ENCODE results near the gene CCDC74A.
"Not testable (repeated sequence)": the region's sequence is repeated elsewhere in the genome, so short reads cannot be mapped to it uniquely, and the experiment has no call there.

Gene CCDC74A

GRCh38 chr2:131527131-131528001, at the start of gene CCDC74A:
CCDC74A (plus strand) TSS chr2:131527888; CDS start chr2:131527971, 83 bp downstream.
- peak; percentile 2 to 5 for DNase-seq (ENCODE audit: low read depth in 2 of 2)

DNA sequence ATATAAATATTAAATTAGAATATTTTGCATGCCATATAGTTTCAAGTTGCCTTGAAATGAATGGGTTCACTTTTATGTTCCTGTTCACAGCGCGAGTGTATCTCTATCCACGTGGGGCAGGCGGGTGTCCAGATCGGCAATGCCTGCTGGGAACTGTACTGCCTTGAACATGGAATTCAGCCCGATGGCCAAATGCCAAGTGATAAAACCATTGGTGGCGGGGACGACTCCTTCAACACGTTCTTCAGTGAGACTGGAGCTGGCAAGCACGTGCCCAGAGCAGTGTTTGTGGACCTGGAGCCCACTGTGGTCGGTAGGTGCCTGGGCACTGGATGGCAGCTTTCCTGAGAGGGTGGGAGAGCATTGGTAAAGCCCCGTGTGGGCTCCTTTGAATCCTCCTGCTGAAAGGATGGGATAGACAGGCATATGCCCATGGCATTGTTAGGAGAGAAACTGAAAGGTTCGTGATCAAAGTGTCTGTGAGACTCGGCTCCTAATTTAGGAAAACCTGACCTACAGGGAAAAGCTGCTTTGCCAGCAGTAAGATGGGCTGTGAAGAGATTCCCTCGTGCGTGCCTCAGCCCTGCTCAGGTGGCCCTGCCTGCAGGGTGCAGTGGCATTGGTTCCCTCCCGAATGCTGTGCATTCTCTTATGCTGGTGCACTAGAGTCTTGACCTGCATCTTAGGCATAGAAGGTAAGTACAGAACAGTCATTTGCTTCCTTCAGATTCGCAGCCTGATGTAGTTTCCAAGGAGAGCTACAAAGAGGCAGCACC, 49.4 kb upstream of the CCDC74A start:
- DNase-seq (ENCODE audit: low read depth in 2 of 2): not testable (repeated sequence)

DNA sequence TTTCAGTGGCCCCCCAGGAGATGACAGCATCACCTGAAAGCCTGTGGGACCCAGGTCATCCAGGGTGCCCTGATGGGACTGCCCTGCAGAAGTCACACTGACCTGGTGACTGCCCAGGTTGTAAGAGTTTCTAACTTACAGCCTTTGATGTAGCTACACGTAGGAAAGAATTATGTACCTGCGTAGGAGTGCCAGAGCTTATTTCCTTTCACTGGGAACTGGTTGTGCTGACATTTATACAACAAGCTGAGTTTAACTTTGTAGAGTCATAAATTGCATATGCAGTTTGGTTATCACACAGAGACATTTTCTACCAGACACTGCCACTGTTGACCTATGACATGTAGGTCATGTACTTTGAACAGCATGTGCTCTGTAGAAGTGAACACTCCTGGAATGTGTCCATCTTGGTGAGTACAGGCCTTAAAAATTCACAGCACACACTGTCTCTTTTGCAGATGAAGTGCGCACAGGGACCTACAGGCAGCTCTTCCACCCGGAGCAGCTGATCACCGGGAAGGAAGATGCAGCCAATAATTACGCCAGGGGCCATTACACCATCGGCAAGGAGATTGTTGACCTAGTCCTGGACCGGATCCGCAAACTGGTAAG, 48.7 kb upstream of the CCDC74A start:
- not testable (repeated sequence) for DNase-seq (ENCODE audit: low read depth in 2 of 2)

- not testable (repeated sequence) for DNase-seq (ENCODE audit: low read depth in 2 of 2)
Measured at GRCh38 chr2:131480351-131480750, 47.3 kb upstream of the CCDC74A start.

DNA sequence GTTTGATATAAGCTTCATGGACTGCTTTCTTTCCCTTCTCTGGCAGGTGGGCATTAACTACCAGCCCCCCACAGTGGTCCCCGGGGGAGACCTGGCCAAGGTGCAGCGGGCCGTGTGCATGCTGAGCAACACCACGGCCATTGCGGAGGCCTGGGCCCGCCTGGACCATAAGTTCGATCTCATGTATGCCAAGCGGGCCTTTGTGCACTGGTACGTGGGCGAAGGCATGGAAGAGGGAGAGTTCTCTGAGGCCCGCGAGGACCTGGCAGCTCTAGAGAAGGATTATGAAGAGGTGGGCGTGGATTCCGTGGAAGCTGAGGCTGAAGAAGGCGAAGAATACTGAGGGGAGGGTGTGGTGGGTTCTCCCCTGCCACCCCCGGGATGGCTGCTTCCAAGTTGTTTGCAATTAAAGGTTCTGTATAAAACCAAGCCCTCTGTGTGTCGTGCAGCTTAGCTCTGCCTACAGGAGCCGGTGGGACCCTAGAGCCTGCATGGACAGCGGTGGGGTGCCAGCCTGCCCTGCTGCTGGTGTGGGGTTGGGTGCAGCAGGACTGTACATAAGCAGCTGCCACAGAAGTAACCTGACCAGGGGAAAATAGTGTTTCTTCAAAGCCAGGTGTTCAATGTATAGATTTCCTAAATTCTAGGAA, 45.1 kb upstream of the CCDC74A start:
- not testable (repeated sequence) for DNase-seq (ENCODE audit: low read depth in 2 of 2)

DNA sequence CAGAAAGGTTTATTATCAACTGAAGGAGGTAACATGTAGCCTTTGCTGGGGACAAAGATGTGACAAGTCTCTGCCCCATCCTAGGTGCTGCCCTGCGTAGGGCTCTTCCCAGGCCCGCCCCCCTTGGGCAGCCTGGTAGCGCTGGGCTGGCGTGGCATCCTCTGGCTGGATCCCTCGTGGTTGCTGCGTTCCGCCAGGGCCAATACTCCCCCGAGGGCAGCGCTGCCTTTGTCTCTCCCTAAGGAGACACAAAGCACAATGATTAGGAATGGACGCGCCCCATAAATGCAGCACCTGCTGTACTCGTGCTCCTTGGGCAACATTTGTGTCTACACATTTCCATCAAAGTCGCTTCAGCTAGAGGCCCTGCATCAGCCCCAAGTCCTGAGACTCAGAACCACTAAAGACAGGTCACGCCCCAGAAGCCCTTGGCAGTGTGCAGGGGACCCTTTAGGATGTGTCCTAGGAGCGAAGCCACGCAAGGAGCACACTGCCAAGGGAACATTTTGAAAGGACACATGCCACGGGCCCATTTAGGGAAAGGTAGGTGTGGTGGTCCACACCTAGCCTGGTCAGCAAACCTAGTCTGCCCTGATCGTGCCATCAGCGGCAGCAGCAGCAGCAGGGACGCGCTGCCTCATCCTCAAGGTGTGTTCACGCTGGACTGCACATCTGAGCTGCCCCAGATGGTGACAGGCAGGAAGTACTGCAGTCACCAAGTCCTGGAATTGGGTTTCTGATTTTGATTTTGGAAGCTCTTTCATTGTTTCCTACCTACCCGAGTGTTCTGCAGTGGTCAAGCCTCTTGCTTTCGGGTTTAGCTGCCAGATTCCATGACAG, 43.5 kb upstream of the CCDC74A start:
- DNase-seq (ENCODE audit: low read depth in 2 of 2): not testable (repeated sequence)

GRCh38 chr2:131484906-131485460, 42.7 kb upstream of the CCDC74A start:
- DNase-seq (ENCODE audit: low read depth in 2 of 2): not testable (repeated sequence)

GRCh38 chr2:131486201-131486902, 41.3 kb upstream of the CCDC74A start:
- not testable (repeated sequence) for DNase-seq (ENCODE audit: low read depth in 2 of 2)

DNA sequence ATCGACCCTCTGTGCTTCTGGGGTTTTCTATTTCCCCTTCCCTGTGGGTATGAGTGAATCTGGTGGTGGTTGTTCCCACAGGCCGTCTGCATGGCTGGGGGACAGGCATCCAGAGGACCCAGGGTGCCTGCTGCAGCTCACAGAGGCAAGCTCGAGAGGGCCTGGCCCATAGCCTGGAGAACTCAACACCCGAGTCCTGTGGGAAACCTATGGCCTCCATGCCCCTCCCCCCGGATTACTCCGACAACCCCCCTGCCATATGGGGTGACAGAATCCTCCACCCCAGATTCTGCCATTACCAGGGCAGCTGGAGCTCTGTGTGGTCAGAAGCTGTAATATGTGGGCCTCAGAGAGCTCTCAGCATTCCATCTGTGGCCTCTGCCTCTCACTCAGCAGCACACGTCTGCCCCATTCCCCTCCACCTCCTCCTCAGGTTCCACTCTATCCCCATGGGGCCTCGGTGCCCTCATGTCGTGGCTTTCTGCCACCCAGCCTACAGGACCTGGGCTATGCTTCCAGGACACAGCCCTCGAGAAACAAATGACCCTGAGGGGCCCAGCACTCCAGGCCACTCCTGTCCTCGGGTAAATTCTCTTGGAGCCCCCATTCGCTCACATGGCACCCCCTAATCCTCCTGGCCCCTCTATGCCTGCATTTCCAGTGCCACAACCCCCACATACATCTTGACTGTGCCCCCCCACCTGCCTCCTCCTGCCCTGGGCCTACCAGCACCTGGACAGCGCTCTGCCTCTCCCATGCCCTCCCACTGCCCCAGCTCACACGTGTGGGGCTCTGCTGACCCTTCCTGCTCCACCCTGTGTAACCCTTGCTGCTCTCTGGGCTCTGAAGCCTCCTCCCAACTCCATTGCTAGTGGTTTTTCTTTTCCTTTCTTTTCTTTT, 39.1 kb upstream of the CCDC74A start:
- no peak for DNase-seq (ENCODE audit: low read depth in 2 of 2)

GRCh38 chr2:131490616-131491468, 36.8 kb upstream of the CCDC74A start:
- not testable (repeated sequence) for DNase-seq (ENCODE audit: low read depth in 2 of 2)

DNA sequence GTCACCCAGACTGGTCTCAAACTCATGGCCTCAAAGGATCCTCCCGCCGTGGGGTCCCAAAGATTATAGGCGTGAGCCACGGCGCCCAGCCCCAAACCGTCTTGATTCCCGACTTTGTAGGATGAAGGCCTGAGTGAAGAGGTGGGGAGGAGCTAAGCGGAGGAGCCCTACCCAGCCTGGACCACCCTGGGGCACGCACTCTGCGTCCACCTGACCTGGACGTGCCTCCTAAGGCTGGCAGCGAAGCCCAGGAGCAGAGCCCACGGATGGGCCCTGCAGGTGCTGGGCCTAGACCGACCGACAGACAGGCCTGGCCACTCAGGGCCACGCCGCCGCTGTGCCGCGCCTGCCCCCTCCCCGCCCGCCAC, 36.2 kb upstream of the CCDC74A start:
- DNase-seq (ENCODE audit: low read depth in 2 of 2): not testable (repeated sequence)

DNA sequence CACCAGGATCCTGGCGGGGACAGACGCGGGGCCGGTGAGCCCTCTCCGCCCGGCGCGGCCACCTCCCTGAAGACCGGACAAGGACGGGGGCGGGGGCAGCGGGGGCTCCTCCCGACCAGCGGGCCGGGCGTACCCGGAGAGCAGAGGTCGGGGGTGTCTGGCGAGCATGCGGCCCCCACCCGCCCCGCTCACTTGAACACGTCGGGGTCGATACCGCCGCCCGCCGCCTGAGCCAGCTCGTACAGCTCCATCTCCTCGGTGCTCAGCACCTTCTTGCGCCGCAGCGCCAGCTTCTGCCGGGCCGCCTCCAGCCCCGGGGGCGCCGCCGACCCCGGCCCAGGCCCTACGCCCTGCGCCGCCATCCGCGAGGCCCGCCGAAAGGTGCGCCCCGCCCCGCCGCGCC, 35.7 kb upstream of the CCDC74A start, which contains the start of gene MZT2A:
Gene MZT2A (minus strand): TSS at position 383 of the 403 bp plus-strand sequence. CDS start 21 bp downstream, at position 362.
- not testable (repeated sequence) for DNase-seq (ENCODE audit: low read depth in 2 of 2)

- DNase-seq (ENCODE audit: low read depth in 2 of 2): peak; percentile 76 to 81
Measured at GRCh38 chr2:131492418-131493198, 35.1 kb upstream of the CCDC74A start.

- DNase-seq (ENCODE audit: low read depth in 2 of 2): no peak
Measured at GRCh38 chr2:131493199-131493968, 34.3 kb upstream of the CCDC74A start.

DNA sequence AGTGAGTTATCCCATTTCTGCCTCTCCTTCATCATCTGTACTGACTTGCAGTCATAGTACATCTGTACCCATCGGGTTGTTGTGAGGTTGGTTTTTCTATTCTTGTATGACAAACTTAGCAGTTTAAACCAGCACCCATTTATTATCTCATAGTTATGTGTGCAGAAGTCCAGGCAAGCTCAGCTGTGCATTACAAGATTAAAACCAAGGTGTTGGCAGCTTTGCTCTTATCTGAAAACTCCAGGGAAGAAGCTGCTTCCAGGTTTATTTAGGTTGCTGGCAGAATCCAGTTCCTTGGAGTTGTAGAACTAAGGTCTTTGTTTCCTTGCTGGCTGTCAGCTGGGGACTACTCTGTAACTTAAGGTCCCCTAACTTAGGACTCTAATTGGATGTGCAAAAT, 32.2 kb upstream of the CCDC74A start:
- not testable (repeated sequence) for DNase-seq (ENCODE audit: low read depth in 2 of 2)
